ENCODE measurements around the gene RGS9. TPM values are rescaled to one million over a fixed set of nuclear protein-coding genes. Genes with fewer than 3 reads are reported as not detected.

Gene RGS9
- total and polyA plus RNA-seq, 10 of the 15 experiments (the other 5 are each of a cell fraction or from before 2014, with no cell fraction given) = 1.1 to 10.6 (median 5.6) TPM

- FAIRE-seq (no peak), ATAC-seq (no peak), DNase-seq (ENCODE audit: low read depth, low spot score) (no peak)
- Histone ChIP-seq H3K27me3 (replicated peaks in 1 of 2; ENCODE audit: control insufficient read depth in 2 of 2, insufficient read depth in 2 of 2, low read length in 1 of 2) (no peaks in the 10 kb centered on the region), H2AFZ (ENCODE audit: control insufficient read depth, low read depth, low read length) (no peak overlapping the region), H3K4me3 (no peak overlapping the region), H3K27ac (ENCODE audit: control insufficient read depth, insufficient read depth) (no peak overlapping the region), H3K4me1 (ENCODE audit: control insufficient read depth, insufficient read depth, low read length) (peaks cover 3% of the 10 kb centered on the region; the same call in 1 of the 2 replicates), H3K9ac (ENCODE audit: control insufficient read depth, insufficient read depth, low read length) (no peak overlapping the region), H3K9me3 (replicated peaks; ENCODE audit: control insufficient read depth, insufficient read depth, low read length) (no peaks in the 10 kb centered on the region), H3K79me2 (ENCODE audit: control insufficient read depth, insufficient read depth, low read length) (no peaks in the 10 kb centered on the region), H3K36me3 (ENCODE audit: control insufficient read depth in 2 of 2, insufficient read depth in 2 of 2, low read length in 1 of 2) (no peaks in the 10 kb centered on the region), H3K4me2 (ENCODE audit: control insufficient read depth, insufficient read depth) (no peak overlapping the region), H4K20me1 (ENCODE audit: control insufficient read depth, insufficient read depth) (no peaks in the 10 kb centered on the region)
- SMC1A ChIA-PET (ENCODE audit: uncharacterized antibody, unreplicated experiment) = interaction anchor here (1.0 to 2.4 kb wide), 2 partner anchors 12 to 18 kb away, joined by 3 to 14 read pairs; no protein-coding TSS in a partner anchor
- CTCF ChIA-PET = interaction anchor here (0.7 to 1.5 kb wide), 4 partner anchors 8 to 94 kb away, joined by 3 read pairs; no protein-coding TSS in a partner anchor
- POLR2A ChIA-PET = no interaction called here
- intact Hi-C loops (cut with micrococcal nuclease; ENCODE audit: unreplicated experiment) (no loop called here), in situ Hi-C loops (cut with MboI) (no loop called here)
- 68% methylated on average over 9 of the region's 9 CpGs for WGBS (ENCODE audit: insufficient coverage, insufficient replicate concordance, low lambda C conversion rate, missing lambda C conversion rate)
- RAD21 ChIA-PET (ENCODE audit: unreplicated experiment) = no interaction called here
- BruUV-seq (replicated peaks) = no TSS peak
- TF ChIP-seq ZNF384 (IDR thresholded peaks at IDR 0.05; ENCODE audit: borderline replicate concordance, low read depth, low read length) (no peak), SREBF2 (IDR thresholded peaks at IDR 0.05; ENCODE audit: low read length) (no peak), ZZZ3 (IDR thresholded peaks at IDR 0.05; ENCODE audit: control insufficient read depth, insufficient read length, low read depth) (no peak), PAX8 (IDR thresholded peaks at IDR 0.05) (no peak), RAD51 (IDR thresholded peaks at IDR 0.05) (no peak), HCFC1 (IDR thresholded peaks at IDR 0.05; ENCODE audit: low read length) (no peak), STAT3 (IDR thresholded peaks at IDR 0.05; ENCODE audit: low read depth, low read length) (no peak)
Observed at GRCh38 chr17:65193716-65194293, 56.6 kb downstream of the RGS9 start.

All from GM12878 (cell line).